Measurements from ENCODE around the gene EIF2S2. TPM values are rescaled to one million over a fixed set of nuclear protein-coding genes. Genes with fewer than 3 reads are reported as not detected.

The EIF2S2 gene
- total RNA-seq, 1 experiment from 2014 or later = 124 TPM

GRCh38 chr20:34120213-34120612 lies 8.2 kb upstream of the EIF2S2 start:
- TF ChIP-seq MLX (CRISPR knock-in tag; IDR thresholded peaks at IDR 0.05) (no peak), OVOL2 (CRISPR knock-in tag; IDR thresholded peaks at IDR 0.05; ENCODE audit: borderline replicate concordance) (no peak), SMAD3 (CRISPR knock-in tag; IDR thresholded peaks at IDR 0.05; ENCODE audit: borderline replicate concordance) (no peak), ZNF281 (CRISPR knock-in tag; IDR thresholded peaks at IDR 0.05) (no peak), IRF1 (CRISPR knock-in tag; IDR thresholded peaks at IDR 0.05) (no peak), NFYB (CRISPR knock-in tag; conservative IDR thresholded peaks at IDR 0.05; ENCODE audit: low read depth) (no peak)
- ATAC-seq (no peak), DNase-seq (ENCODE audit: low spot score) (no peak)
- Mint-ChIP-seq H3K27ac (no peak overlapping the region), H3K4me3 (no peak overlapping the region), H3K36me3 (no peaks in the 10 kb centered on the region), H3K4me1 (no peaks in the 10 kb centered on the region), H3K27me3 (ENCODE audit: low read depth) (peaks cover 2% of the 10 kb centered on the region), H3K9me3 (no peaks in the 10 kb centered on the region)
- ChIA-PET CTCF (no interaction called here), POLR2A (no interaction called here)

GRCh38 chr20:34115232-34115631 lies 3.2 kb upstream of the EIF2S2 start:
- Mint-ChIP-seq H3K9me3 (no peaks in the 10 kb centered on the region), H3K27ac (no peak overlapping the region), H3K36me3 (peaks cover 11% of the 10 kb centered on the region), H3K4me3 (no peak overlapping the region), H3K27me3 (ENCODE audit: low read depth) (peaks cover 2% of the 10 kb centered on the region), H3K4me1 (peaks cover 12% of the 10 kb centered on the region)
- CTCF ChIA-PET = no interaction called here
- no peak for DNase-seq (ENCODE audit: low spot score)
- POLR2A ChIA-PET = interaction anchor here (0.7 to 1.0 kb wide), 2 partner anchors 19 to 33 kb away, joined by 3 to 4 read pairs; no protein-coding TSS in a partner anchor
- no peak for ATAC-seq
- no peak for TF ChIP-seq ATF1 (CRISPR knock-in tag; IDR thresholded peaks at IDR 0.05)
- TF ChIP-seq AFF4 (CRISPR knock-in tag; IDR thresholded peaks at IDR 0.05; ENCODE audit: borderline replicate concordance) = no peak
- no peak for TF ChIP-seq USF1 (CRISPR knock-in tag; IDR thresholded peaks at IDR 0.05)
- no peak for TF ChIP-seq ATF6 (CRISPR knock-in tag; IDR thresholded peaks at IDR 0.05)
- no peak for TF ChIP-seq ZNF263 (CRISPR knock-in tag; IDR thresholded peaks at IDR 0.05; ENCODE audit: low read depth)
- no peak for TF ChIP-seq IRF1 (CRISPR knock-in tag; IDR thresholded peaks at IDR 0.05)
- no peak for TF ChIP-seq EMX1 (CRISPR knock-in tag; IDR thresholded peaks at IDR 0.05)
- no peak for TF ChIP-seq CTCF (IDR thresholded peaks at IDR 0.05)
- TF ChIP-seq TCF7 (CRISPR knock-in tag; IDR thresholded peaks at IDR 0.05; ENCODE audit: low read depth) = no peak
- TF ChIP-seq NFATC4 (CRISPR knock-in tag; IDR thresholded peaks at IDR 0.05) = no peak
- TF ChIP-seq ESRRA (CRISPR knock-in tag; IDR thresholded peaks at IDR 0.05; ENCODE audit: borderline replicate concordance) = no peak
- TF ChIP-seq SOX15 (CRISPR knock-in tag; IDR thresholded peaks at IDR 0.05) = no peak
- TF ChIP-seq ZNF281 (CRISPR knock-in tag; IDR thresholded peaks at IDR 0.05) = no peak
- TF ChIP-seq ZNF219 (CRISPR knock-in tag; IDR thresholded peaks at IDR 0.05; ENCODE audit: borderline replicate concordance) = no peak

Data from WTC11 (cell line).